Spleen (tissue), 11 donors: ENCODE data around the gene CHMP2B. TPM values are rescaled to one million over a fixed set of nuclear protein-coding genes. Genes with fewer than 3 reads are reported as not detected.

ENCODE experiments used
- DNase-seq: peaks from one replicate; pipeline ENCODE4 v3.0.0-alpha.2; 2020
- H3K27ac ChIP-seq, 8 donors: fragments of 200-600 bp; sonication (generic) in 7 of 8; 1 replicate in 4 of 8; 2 replicates in 4 of 8; pipeline versions ENCODE4 v1.5.0 to v1.8.0; 2016 to 2021; ENCODE audit warnings: inconsistent platforms in 4 of 8, mild to moderate bottlenecking in 4 of 8, moderate library complexity in 1 of 8
- H3K27me3 ChIP-seq, 7 donors: fragments of 200-600 bp; sonication (generic) in 6 of 7; replicated peaks in 1 of 7; 1 replicate in 4 of 7; 2 replicates in 3 of 7; pipeline versions ENCODE4 v1.5.0 to v1.8.0; 2016 to 2021; ENCODE audit warnings: inconsistent platforms in 3 of 7, mild to moderate bottlenecking in 1 of 7
- H3K36me3 ChIP-seq, 6 donors: fragments of 200-600 bp; sonication (generic) in 5 of 6; 1 replicate in 4 of 6; 2 replicates in 2 of 6; pipeline versions ENCODE4 v1.5.0 to v1.8.0; 2016 to 2021; ENCODE audit warnings: inconsistent platforms in 2 of 6
- H3K4me1 ChIP-seq, 6 donors: fragments of 200-600 bp; sonication (generic) in 5 of 6; 1 replicate in 3 of 6; 2 replicates in 3 of 6; pipeline versions ENCODE4 v1.5.0 to v1.8.0; 2016 to 2021; ENCODE audit warnings: inconsistent platforms in 3 of 6
- H3K4me3 ChIP-seq, 8 donors: fragments of 200-600 bp; sonication (generic) in 7 of 8; 1 replicate in 4 of 8; 2 replicates in 4 of 8; pipeline versions ENCODE4 v1.5.0 to v1.8.0; 2016 to 2021; ENCODE audit warnings: inconsistent platforms in 4 of 8, mild to moderate bottlenecking in 4 of 8, moderate library complexity in 2 of 8
- H3K9me3 ChIP-seq, 8 donors: fragments of 200-600 bp; sonication (generic) in 7 of 8; 1 replicate in 4 of 8; 2 replicates in 4 of 8; pipeline versions ENCODE4 v1.5.0 to v1.8.0; 2016 to 2021; ENCODE audit warnings: inconsistent platforms in 4 of 8
- CTCF ChIP-seq, 11 experiments: fragments of 200-600 bp in 7 of 11; fragments of 450-650 bp in 4 of 11; sonication (generic) in 4 of 11; IDR thresholded peaks in 8 of 11; conservative IDR thresholded peaks in 3 of 11; 1 replicate in 7 of 11; 2 replicates in 4 of 11; pipeline versions ENCODE4 v1.4.0 to v1.8.0; 2016 to 2021; ENCODE audit warnings: antibody characterized with exemption in 11 of 11, inconsistent platforms in 4 of 11, mild to moderate bottlenecking in 1 of 11
- POLR2A ChIP-seq, 3 donors: fragments of 450-650 bp; IDR thresholded peaks; one replicate each; pipeline ENCODE4 v1.5.1; 2017; ENCODE audit warnings: antibody characterized with exemption in 3 of 3, mild to moderate bottlenecking in 1 of 3
- POLR2AphosphoS5 ChIP-seq, 3 donors: sonication (generic); formaldehyde crosslinking; IDR thresholded peaks; one replicate each; pipeline ENCODE4 v1.5.1; 2017; ENCODE audit warnings: antibody characterized with exemption in 3 of 3
- WGBS, 5 donors: extraction: QIAGEN DNeasy Blood & Tissue Kit in 3 of 5; methylation state at CpG; one replicate each; pipeline versions ENCODE4 v1.1.5 to v1.1.7; 2013 to 2018; 5-methylcytosine and 5-hydroxymethylcytosine counted together
- intact Hi-C: fragments of 100-400 bp; cut with DNase I; formaldehyde crosslinking; loops from one replicate; pipeline ENCODE4 v1.15.0; 2023; ENCODE audit warnings: low total_unique reads
- polyA plus RNA-seq, 3 donors: library from polyadenylated mRNA; stranded (reverse); fragments of 200-250 nt; gene quantifications; one replicate each; pipeline ENCODE4 v1.2.1, GENCODE V29; 2013
- total RNA-seq, 7 donors: library from RNA; depleted of rRNA in 3 of 7; stranded (reverse); fragments of >200 nt in 3 of 7; fragmentation: NEBNext Ultra II Directional in 4 of 7; extraction: Animal tissue kit (Norgen Biotek cat#: 25700) in 4 of 7; gene quantifications; one replicate each; pipeline versions ENCODE4 v1.1.0 to v1.2.1, GENCODE V29; 2016 to 2021
- donor health status: healthy with polysubstance abuse.
- donor health status: DM: no; HTN: no; CAD: no; lungs with moderate emphysema.
- donor health status: DM: no; HTN: no; CAD: no.
- donor health status: Bipolar disorder and iron deficiency.
- donor health status: healthy.
- donor health status: DM: no; HTN: no; CAD: no.
- donor health status: DM: yes; HTN: yes; CAD: no.

CHMP2B gene
- total and polyA plus RNA-seq, 10 donors = 14.7 to 39.2 (median 31.6) TPM

GRCh38 chr3:87248831-87249230 is 21.7 kb downstream of the CHMP2B start:
- TF ChIP-seq POLR2A (IDR thresholded peaks at IDR 0.05) (no peak), CTCF (IDR thresholded peaks at IDR 0.05 in 8 of 11, conservative IDR thresholded peaks at IDR 0.05 in 3 of 11) (no peak), POLR2AphosphoS5 (IDR thresholded peaks at IDR 0.05) (no peak)
- no peak for DNase-seq
- peaks cover 0 to 86% (median 41%) of the 10 kb centered on the region in 6 donors for H3K36me3 ChIP-seq
- H3K4me3 ChIP-seq = no peak overlapping the region
- no peaks in the 10 kb centered on the region for H3K27me3 ChIP-seq
- no peak overlapping the region for H3K27ac ChIP-seq
- no peaks in the 10 kb centered on the region for H3K4me1 ChIP-seq
- 84 to 100% (median 97%) methylated on average over 1 of the region's 1 CpG for WGBS, 5 donors
- H3K9me3 ChIP-seq = no peaks in the 10 kb centered on the region
- intact Hi-C loops = no loop called here

GRCh38 chr3:87250009-87250408 is 22.9 kb downstream of the CHMP2B start:
- Histone ChIP-seq H3K9me3 (no peaks in the 10 kb centered on the region), H3K4me3 (no peak overlapping the region), H3K27me3 (no peaks in the 10 kb centered on the region), H3K27ac (no peak overlapping the region), H3K4me1 (no peaks in the 10 kb centered on the region), H3K36me3 (peaks cover 0 to 98% (median 42%) of the 10 kb centered on the region in 6 donors)
- no peak for DNase-seq
- TF ChIP-seq POLR2A (IDR thresholded peaks at IDR 0.05) (no peak), CTCF (IDR thresholded peaks at IDR 0.05 in 8 of 11, conservative IDR thresholded peaks at IDR 0.05 in 3 of 11) (no peak), POLR2AphosphoS5 (IDR thresholded peaks at IDR 0.05) (no peak)
- intact Hi-C loops = no loop called here
- WGBS, 5 donors = 93 to 96% (median 95%) methylated on average over 1 of the region's 1 CpG

DNA sequence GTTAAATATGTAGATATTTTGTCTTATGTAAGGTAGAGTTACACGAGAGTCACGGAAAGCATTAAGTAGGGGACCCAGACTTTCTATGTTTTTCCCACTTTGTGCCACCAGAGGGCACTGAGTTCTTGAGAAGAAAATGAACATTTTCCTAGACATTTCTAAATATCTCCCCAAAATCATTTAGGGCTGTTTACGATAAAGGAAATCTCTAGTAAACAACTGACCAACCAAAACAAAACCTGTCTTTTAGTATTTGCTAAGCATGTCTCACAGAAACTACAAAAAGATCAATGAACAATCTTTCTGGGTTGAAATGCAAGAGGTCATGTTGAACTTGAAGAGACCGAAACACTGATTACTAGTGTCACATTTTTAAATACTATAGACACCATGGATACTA is 33.2 kb downstream of the CHMP2B start:
- no peaks in the 10 kb centered on the region for H3K27me3 ChIP-seq
- no peak overlapping the region for H3K4me3 ChIP-seq
- peaks cover 0 to 17% (median 0%) of the 10 kb centered on the region in 6 donors for H3K36me3 ChIP-seq
- WGBS, 5 donors = 33 to 39% (median 37%) methylated on average over 4 of the region's 4 CpGs
- H3K4me1 ChIP-seq = peaks cover 0 to 8% (median 2%) of the 10 kb centered on the region in 6 donors
- intact Hi-C loops = no loop called here
- TF ChIP-seq CTCF (IDR thresholded peaks at IDR 0.05 in 8 of 11, conservative IDR thresholded peaks at IDR 0.05 in 3 of 11) (peak; percentile 8 to 79 (median 62)), POLR2A (IDR thresholded peaks at IDR 0.05) (no peak)
- H3K27ac ChIP-seq = no peak overlapping the region
- no peaks in the 10 kb centered on the region for H3K9me3 ChIP-seq
- DNase-seq = no peak

DNA sequence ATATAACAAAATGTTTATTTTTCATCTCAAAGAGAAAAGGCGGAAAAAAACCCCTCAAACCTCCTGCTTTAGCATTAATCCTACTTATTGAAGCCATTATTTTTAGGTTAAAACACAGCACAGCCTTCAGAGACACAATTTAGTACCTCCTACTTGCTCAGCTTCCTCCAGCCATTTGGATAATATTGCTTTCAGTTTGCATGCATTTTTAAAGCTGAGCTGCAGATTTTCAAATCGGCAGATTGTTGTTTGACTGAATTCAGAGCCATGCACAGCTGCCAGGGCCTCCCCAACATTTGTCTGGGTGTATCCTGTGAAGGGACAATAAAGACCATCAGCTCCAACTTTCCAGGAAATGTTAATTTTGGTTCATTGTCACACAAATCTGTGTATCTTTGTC is 34.8 kb downstream of the CHMP2B start:
- peaks cover 0 to under 1% (median 0%) of the 10 kb centered on the region in 6 donors for H3K36me3 ChIP-seq
- no peak for TF ChIP-seq CTCF (IDR thresholded peaks at IDR 0.05 in 8 of 11, conservative IDR thresholded peaks at IDR 0.05 in 3 of 11)
- no peak for TF ChIP-seq POLR2AphosphoS5 (IDR thresholded peaks at IDR 0.05)
- no peak for TF ChIP-seq POLR2A (IDR thresholded peaks at IDR 0.05)
- H3K27ac ChIP-seq = no peak overlapping the region
- H3K9me3 ChIP-seq = no peaks in the 10 kb centered on the region
- no peak overlapping the region for H3K4me3 ChIP-seq
- intact Hi-C loops = no loop called here
- WGBS, 5 donors = 71 to 77% (median 75%) methylated on average over 2 of the region's 2 CpGs
- DNase-seq = no peak
- peaks cover 0 to 8% (median 2%) of the 10 kb centered on the region in 6 donors for H3K4me1 ChIP-seq
- H3K27me3 ChIP-seq = no peaks in the 10 kb centered on the region
